Measurements from ENCODE around the gene BPIFB2.

Gene BPIFB2

GRCh38 chr20:33004141-33004751 is 3.3 kb upstream of the BPIFB2 start, which contains the start of gene SUN5:
Gene SUN5, minus strand, starts transcription at chr20:33004433. Its CDS starts 93 bp downstream, at chr20:33004340.
- no peaks in the 10 kb centered on the region for H3K36me3 ChIP-seq (ENCODE audit: control insufficient read depth in 1 of 2, insufficient read depth in 2 of 2, low read length in 2 of 2)

GRCh38 chr20:33005132-33005566 is 2.4 kb upstream of the BPIFB2 start:
- Histone ChIP-seq H3K9me3 (ENCODE audit: control insufficient read depth in 1 of 2, low read length in 2 of 2) (peaks cover 0 to 7% of the 10 kb centered on the region in 2 donors), H3K27ac (ENCODE audit: low read length) (no peak overlapping the region), H3K27me3 (ENCODE audit: low read depth, low read length) (no peaks in the 10 kb centered on the region), H3K4me1 (ENCODE audit: control insufficient read depth in 1 of 2, insufficient read depth in 2 of 2, low read length in 2 of 2) (no peaks in the 10 kb centered on the region), H3K4me3 (ENCODE audit: low read depth in 1 of 2, low read length in 2 of 2) (no peak overlapping the region), H3K36me3 (ENCODE audit: control insufficient read depth in 1 of 2, insufficient read depth in 2 of 2, low read length in 2 of 2) (no peaks in the 10 kb centered on the region)

More at GRCh38 chr20:33004141-33004751, 3.3 kb upstream of the BPIFB2 start, which contains the start of gene SUN5:
- H3K4me1 ChIP-seq (ENCODE audit: control insufficient read depth in 1 of 2, insufficient read depth in 2 of 2, low read length in 2 of 2) = no peaks in the 10 kb centered on the region
- H3K27me3 ChIP-seq (ENCODE audit: low read depth, low read length) = no peaks in the 10 kb centered on the region
- H3K4me3 ChIP-seq (ENCODE audit: low read depth in 1 of 2, low read length in 2 of 2) = no peak within 1 kb of the TSS
- no peak within 1 kb of the TSS for H3K27ac ChIP-seq (ENCODE audit: low read length)
- H3K9me3 ChIP-seq (ENCODE audit: control insufficient read depth in 1 of 2, low read length in 2 of 2) = peaks cover 0 to 7% of the 10 kb centered on the region in 2 donors

- H3K9me3 ChIP-seq (ENCODE audit: control insufficient read depth in 1 of 2, low read length in 2 of 2) = peaks cover 0 to 7% of the 10 kb centered on the region in 2 donors
- no peak overlapping the region for H3K27ac ChIP-seq (ENCODE audit: low read length)
- no peaks in the 10 kb centered on the region for H3K36me3 ChIP-seq (ENCODE audit: control insufficient read depth in 1 of 2, insufficient read depth in 2 of 2, low read length in 2 of 2)
- H3K27me3 ChIP-seq (ENCODE audit: low read depth, low read length) = no peaks in the 10 kb centered on the region
- H3K4me1 ChIP-seq (ENCODE audit: control insufficient read depth in 1 of 2, insufficient read depth in 2 of 2, low read length in 2 of 2) = no peaks in the 10 kb centered on the region
- no peak overlapping the region for H3K4me3 ChIP-seq (ENCODE audit: low read depth in 1 of 2, low read length in 2 of 2)
Measured at GRCh38 chr20:33005908-33006775, 1.4 kb upstream of the BPIFB2 start.

GRCh38 chr20:33006776-33007375 is 628 bp upstream of the BPIFB2 start:
- Histone ChIP-seq H3K36me3 (ENCODE audit: control insufficient read depth in 1 of 2, insufficient read depth in 2 of 2, low read length in 2 of 2) (no peaks in the 10 kb centered on the region), H3K27me3 (ENCODE audit: low read depth, low read length) (no peaks in the 10 kb centered on the region), H3K9me3 (ENCODE audit: control insufficient read depth in 1 of 2, low read length in 2 of 2) (peaks cover 0 to 7% of the 10 kb centered on the region in 2 donors), H3K27ac (ENCODE audit: low read length) (no peak overlapping the region), H3K4me1 (ENCODE audit: control insufficient read depth in 1 of 2, insufficient read depth in 2 of 2, low read length in 2 of 2) (no peaks in the 10 kb centered on the region), H3K4me3 (ENCODE audit: low read depth in 1 of 2, low read length in 2 of 2) (no peak overlapping the region)

GRCh38 chr20:33008336-33009213 is 1.1 kb downstream of the BPIFB2 start:
- Histone ChIP-seq H3K27me3 (ENCODE audit: low read depth, low read length) (no peaks in the 10 kb centered on the region), H3K4me1 (ENCODE audit: control insufficient read depth in 1 of 2, insufficient read depth in 2 of 2, low read length in 2 of 2) (no peaks in the 10 kb centered on the region), H3K36me3 (ENCODE audit: control insufficient read depth in 1 of 2, insufficient read depth in 2 of 2, low read length in 2 of 2) (no peaks in the 10 kb centered on the region), H3K9me3 (ENCODE audit: control insufficient read depth in 1 of 2, low read length in 2 of 2) (peaks cover 0 to 7% of the 10 kb centered on the region in 2 donors), H3K4me3 (ENCODE audit: low read depth in 1 of 2, low read length in 2 of 2) (no peak overlapping the region), H3K27ac (ENCODE audit: low read length) (no peak overlapping the region)

- Histone ChIP-seq H3K9me3 (ENCODE audit: control insufficient read depth in 1 of 2, low read length in 2 of 2) (peaks cover 0 to 7% of the 10 kb centered on the region in 2 donors), H3K4me1 (ENCODE audit: control insufficient read depth in 1 of 2, insufficient read depth in 2 of 2, low read length in 2 of 2) (no peaks in the 10 kb centered on the region), H3K36me3 (ENCODE audit: control insufficient read depth in 1 of 2, insufficient read depth in 2 of 2, low read length in 2 of 2) (no peaks in the 10 kb centered on the region), H3K27ac (ENCODE audit: low read length) (no peak overlapping the region), H3K27me3 (ENCODE audit: low read depth, low read length) (no peaks in the 10 kb centered on the region), H3K4me3 (ENCODE audit: low read depth in 1 of 2, low read length in 2 of 2) (no peak overlapping the region)
Measured at GRCh38 chr20:33009214-33010132, 2.0 kb downstream of the BPIFB2 start.

GRCh38 chr20:33010133-33010504 is 2.6 kb downstream of the BPIFB2 start:
- Histone ChIP-seq H3K4me3 (ENCODE audit: low read depth in 1 of 2, low read length in 2 of 2) (no peak overlapping the region), H3K36me3 (ENCODE audit: control insufficient read depth in 1 of 2, insufficient read depth in 2 of 2, low read length in 2 of 2) (no peaks in the 10 kb centered on the region), H3K27me3 (ENCODE audit: low read depth, low read length) (no peaks in the 10 kb centered on the region), H3K4me1 (ENCODE audit: control insufficient read depth in 1 of 2, insufficient read depth in 2 of 2, low read length in 2 of 2) (no peaks in the 10 kb centered on the region), H3K9me3 (ENCODE audit: control insufficient read depth in 1 of 2, low read length in 2 of 2) (peaks cover 0 to 7% of the 10 kb centered on the region in 2 donors), H3K27ac (ENCODE audit: low read length) (no peak overlapping the region)

GRCh38 chr20:33010674-33011449 is 3.4 kb downstream of the BPIFB2 start:
- peaks cover 0 to 4% of the 10 kb centered on the region in 2 donors for H3K9me3 ChIP-seq (ENCODE audit: control insufficient read depth in 1 of 2, low read length in 2 of 2)
- no peak overlapping the region for H3K27ac ChIP-seq (ENCODE audit: low read length)
- no peak overlapping the region for H3K4me3 ChIP-seq (ENCODE audit: low read depth in 1 of 2, low read length in 2 of 2)
- no peaks in the 10 kb centered on the region for H3K4me1 ChIP-seq (ENCODE audit: control insufficient read depth in 1 of 2, insufficient read depth in 2 of 2, low read length in 2 of 2)
- no peaks in the 10 kb centered on the region for H3K36me3 ChIP-seq (ENCODE audit: control insufficient read depth in 1 of 2, insufficient read depth in 2 of 2, low read length in 2 of 2)
- no peaks in the 10 kb centered on the region for H3K27me3 ChIP-seq (ENCODE audit: low read depth, low read length)

GRCh38 chr20:33012327-33013189 is 5.1 kb downstream of the BPIFB2 start:
- Histone ChIP-seq H3K27me3 (ENCODE audit: low read depth, low read length) (no peaks in the 10 kb centered on the region), H3K27ac (ENCODE audit: low read length) (no peak overlapping the region), H3K36me3 (ENCODE audit: control insufficient read depth in 1 of 2, insufficient read depth in 2 of 2, low read length in 2 of 2) (no peaks in the 10 kb centered on the region), H3K4me1 (ENCODE audit: control insufficient read depth in 1 of 2, insufficient read depth in 2 of 2, low read length in 2 of 2) (no peaks in the 10 kb centered on the region), H3K4me3 (ENCODE audit: low read depth in 1 of 2, low read length in 2 of 2) (no peak overlapping the region), H3K9me3 (ENCODE audit: control insufficient read depth in 1 of 2, low read length in 2 of 2) (no peaks in the 10 kb centered on the region)

Measured in muscle layer of duodenum (tissue), 2 donors.